SH-SY5Y (cell line): ENCODE data around the gene CALM1.

ENCODE experiments used
- GATA2 ChIP-seq: IDR thresholded peaks from 2 replicates; pipeline ENCODE4 v1.6.1; 2011; ENCODE audit warnings: mild to moderate bottlenecking, low read depth, low read length
- GATA3 ChIP-seq: IDR thresholded peaks from 2 replicates; pipeline ENCODE4 v1.6.1; 2011; ENCODE audit warnings: low read depth, mild to moderate bottlenecking, low read length, moderate library complexity

- TF ChIP-seq GATA3: no peak
- TF ChIP-seq GATA2: no peak
Observed at GRCh38 chr14:90419200-90419599, 22.4 kb downstream of the CALM1 start.
